SU-DHL-6 (cell line): ENCODE results near the gene SLC12A8.

ENCODE experiments used
- CTCF ChIP-seq: fragments of 200-600 bp; sonication (generic); IDR thresholded peaks from one replicate; pipeline ENCODE4 v1.5.1; 2017; ENCODE audit warnings: antibody characterized with exemption, mild to moderate bottlenecking, low read length, moderate library complexity; ENCODE audit not compliant: insufficient read depth, poor library complexity, severe bottlenecking
- EZH2phosphoT487 ChIP-seq: fragments of 200-600 bp; sonication (generic), shearing (Covaris generic); conservative IDR thresholded peaks from 2 replicates; pipeline ENCODE4 v1.6.1; 2018; ENCODE audit warnings: mild to moderate bottlenecking, antibody characterized with exemption, low read length, moderate library complexity, mixed read lengths

GRCh38 chr3:125207949-125208568, 4.5 kb downstream of the SLC12A8 start:
- TF ChIP-seq CTCF (no peak), EZH2phosphoT487 (no peak)
